HEK293T (cell line): ENCODE data around the gene C12orf50.

ENCODE experiments used
- ARNT ChIP-seq: fragments of 450-650 bp; IDR thresholded peaks from 2 replicates; pipeline ENCODE4 v1.6.1; 2017; ENCODE audit warnings: mild to moderate bottlenecking
- BHLHE40 ChIP-seq: fragments of 450-650 bp; IDR thresholded peaks from 2 replicates; pipeline ENCODE4 v1.6.1; 2016; ENCODE audit warnings: mild to moderate bottlenecking, moderate library complexity, borderline replicate concordance
- FOXA1 ChIP-seq: fragments of 450-650 bp; IDR thresholded peaks from 2 replicates; pipeline ENCODE4 v1.6.1; 2016; ENCODE audit warnings: mild to moderate bottlenecking
- FOXM1 ChIP-seq: fragments of 450-650 bp; IDR thresholded peaks from 2 replicates; pipeline ENCODE4 v1.6.1; 2017; ENCODE audit warnings: mild to moderate bottlenecking, borderline replicate concordance
- HDGF ChIP-seq: fragments of 450-650 bp; IDR thresholded peaks from 2 replicates; pipeline ENCODE4 v1.6.1; 2017; ENCODE audit warnings: antibody characterized with exemption, borderline replicate concordance
- LEF1 ChIP-seq: fragments of 450-650 bp; IDR thresholded peaks from 2 replicates; pipeline ENCODE4 v1.6.1; 2017; ENCODE audit warnings: mild to moderate bottlenecking, borderline replicate concordance
- NFRKB ChIP-seq: fragments of 450-650 bp; IDR thresholded peaks from 2 replicates; pipeline ENCODE4 v1.6.1; 2016; ENCODE audit warnings: mild to moderate bottlenecking, moderate library complexity
- TARDBP ChIP-seq: fragments of 450-650 bp; IDR thresholded peaks from 2 replicates; pipeline ENCODE4 v1.6.1; 2016
- TF ChIP-seq, protein P1 (sequence below): fragments of 450-650 bp; IDR thresholded peaks from 2 replicates; pipeline ENCODE4 v1.6.1; 2016

GRCh38 chr12:87975879-87976278 lies 53.3 kb downstream of the C12orf50 start:
- TF ChIP-seq, protein P1, sequence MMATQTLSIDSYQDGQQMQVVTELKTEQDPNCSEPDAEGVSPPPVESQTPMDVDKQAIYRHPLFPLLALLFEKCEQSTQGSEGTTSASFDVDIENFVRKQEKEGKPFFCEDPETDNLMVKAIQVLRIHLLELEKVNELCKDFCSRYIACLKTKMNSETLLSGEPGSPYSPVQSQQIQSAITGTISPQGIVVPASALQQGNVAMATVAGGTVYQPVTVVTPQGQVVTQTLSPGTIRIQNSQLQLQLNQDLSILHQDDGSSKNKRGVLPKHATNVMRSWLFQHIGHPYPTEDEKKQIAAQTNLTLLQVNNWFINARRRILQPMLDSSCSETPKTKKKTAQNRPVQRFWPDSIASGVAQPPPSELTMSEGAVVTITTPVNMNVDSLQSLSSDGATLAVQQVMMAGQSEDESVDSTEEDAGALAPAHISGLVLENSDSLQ, result no peak
- no peak for TF ChIP-seq BHLHE40
- no peak for TF ChIP-seq ARNT
- TF ChIP-seq NFRKB, result no peak
- TF ChIP-seq FOXA1, result no peak
- no peak for TF ChIP-seq LEF1
- no peak for TF ChIP-seq FOXM1
- TF ChIP-seq HDGF, result no peak
- no peak for TF ChIP-seq TARDBP
